ENCODE measurements around the gene MARCHF9.

- TF ChIP-seq FOXM1 (IDR thresholded peaks at IDR 0.05; ENCODE audit: borderline replicate concordance, low read depth): no peak
- no peak for TF ChIP-seq MAX (IDR thresholded peaks at IDR 0.05)
Observed at GRCh38 chr12:57762463-57762862, 7.6 kb downstream of the MARCHF9 start.
